GM13976 (cell line): Measurements from ENCODE around the gene TLR5.

Experiments
- DNase-seq: peaks from one replicate; pipeline ENCODE4 v3.0.0; 2012; ENCODE audit warnings: low spot score
- in situ Hi-C: fragments of 300-500 bp; cut with MboI; formaldehyde crosslinking; loops from one replicate; pipeline ENCODE4 v1.12.0; 2022; ENCODE audit warnings: low sequenced_read_pairs, mixed read lengths, inconsistent platforms; ENCODE audit not compliant: unreplicated experiment
- TF ChIP-seq, protein P1 (sequence below): IDR thresholded peaks from 2 replicates; pipeline ENCODE4 v1.5.1; 2012; ENCODE audit warnings: borderline replicate concordance, mild to moderate bottlenecking; ENCODE audit not compliant: insufficient read depth; ENCODE audit errors: extremely low read depth, missing control alignments, control extremely low read depth

Gene TLR5

DNA sequence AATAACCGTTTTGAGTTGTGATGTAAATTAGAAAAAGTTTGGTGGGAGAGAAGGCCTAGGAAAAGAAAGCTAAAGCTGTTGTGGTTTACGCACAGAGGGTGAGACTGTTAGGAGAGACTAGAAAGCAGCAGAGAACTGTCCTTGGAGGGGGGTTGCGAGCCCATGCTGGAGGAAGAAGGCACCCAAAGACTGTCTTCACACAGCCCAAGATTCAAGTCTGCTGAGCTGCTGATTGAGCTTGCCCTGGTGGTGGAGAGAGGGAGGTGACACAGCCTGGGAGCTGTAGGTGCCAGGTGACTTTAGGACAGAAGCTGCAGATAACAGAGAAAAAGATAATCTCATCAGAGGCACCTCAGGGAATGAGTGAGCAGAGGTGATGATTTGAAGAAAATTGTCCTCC, 18.3 kb upstream of the TLR5 start:
- in situ Hi-C loops: no loop called here
- DNase-seq: no peak
- TF ChIP-seq, protein P1, sequence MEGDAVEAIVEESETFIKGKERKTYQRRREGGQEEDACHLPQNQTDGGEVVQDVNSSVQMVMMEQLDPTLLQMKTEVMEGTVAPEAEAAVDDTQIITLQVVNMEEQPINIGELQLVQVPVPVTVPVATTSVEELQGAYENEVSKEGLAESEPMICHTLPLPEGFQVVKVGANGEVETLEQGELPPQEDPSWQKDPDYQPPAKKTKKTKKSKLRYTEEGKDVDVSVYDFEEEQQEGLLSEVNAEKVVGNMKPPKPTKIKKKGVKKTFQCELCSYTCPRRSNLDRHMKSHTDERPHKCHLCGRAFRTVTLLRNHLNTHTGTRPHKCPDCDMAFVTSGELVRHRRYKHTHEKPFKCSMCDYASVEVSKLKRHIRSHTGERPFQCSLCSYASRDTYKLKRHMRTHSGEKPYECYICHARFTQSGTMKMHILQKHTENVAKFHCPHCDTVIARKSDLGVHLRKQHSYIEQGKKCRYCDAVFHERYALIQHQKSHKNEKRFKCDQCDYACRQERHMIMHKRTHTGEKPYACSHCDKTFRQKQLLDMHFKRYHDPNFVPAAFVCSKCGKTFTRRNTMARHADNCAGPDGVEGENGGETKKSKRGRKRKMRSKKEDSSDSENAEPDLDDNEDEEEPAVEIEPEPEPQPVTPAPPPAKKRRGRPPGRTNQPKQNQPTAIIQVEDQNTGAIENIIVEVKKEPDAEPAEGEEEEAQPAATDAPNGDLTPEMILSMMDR: no peak

DNA sequence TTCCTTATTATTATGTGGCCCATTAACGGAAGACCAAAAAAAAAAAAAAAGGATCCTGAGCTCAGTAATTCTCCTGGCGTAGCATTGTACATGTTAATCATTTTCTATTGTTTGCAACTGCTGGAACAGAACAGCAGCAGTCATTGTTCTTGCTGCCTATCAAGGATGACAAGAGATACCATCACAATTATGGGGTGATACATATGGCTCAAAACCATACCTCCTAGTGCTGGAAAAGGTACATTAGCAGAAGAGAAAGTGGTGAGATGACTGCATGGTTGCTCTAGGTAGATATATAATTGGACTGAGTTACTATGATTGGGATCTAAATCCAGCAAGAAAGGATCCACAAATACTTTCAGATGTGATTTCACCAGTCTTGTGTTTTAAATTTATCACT, 13.3 kb upstream of the TLR5 start:
- in situ Hi-C loops: no loop called here
- TF ChIP-seq, protein P1: no peak
- no peak for DNase-seq

DNA sequence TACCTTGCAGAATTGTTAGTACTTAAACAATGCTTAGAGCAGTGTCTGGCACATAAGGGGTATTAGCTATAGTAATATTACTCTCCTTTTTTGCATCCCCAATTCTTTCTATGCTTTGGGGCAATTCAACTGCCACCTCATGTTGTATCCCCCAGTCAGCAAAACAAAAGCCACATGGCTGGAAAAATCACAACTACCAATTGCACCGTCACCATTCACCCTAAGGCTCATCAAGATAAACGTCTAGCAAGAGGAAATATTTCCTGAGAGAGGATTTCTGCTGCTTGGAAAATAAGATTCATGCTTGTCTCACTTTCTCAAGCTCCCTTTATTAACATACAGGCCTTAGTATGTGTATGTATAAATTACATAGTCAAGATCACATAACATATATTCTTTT, 12.1 kb upstream of the TLR5 start:
- no peak for DNase-seq
- in situ Hi-C loops: no loop called here
- TF ChIP-seq, protein P1: no peak

DNA sequence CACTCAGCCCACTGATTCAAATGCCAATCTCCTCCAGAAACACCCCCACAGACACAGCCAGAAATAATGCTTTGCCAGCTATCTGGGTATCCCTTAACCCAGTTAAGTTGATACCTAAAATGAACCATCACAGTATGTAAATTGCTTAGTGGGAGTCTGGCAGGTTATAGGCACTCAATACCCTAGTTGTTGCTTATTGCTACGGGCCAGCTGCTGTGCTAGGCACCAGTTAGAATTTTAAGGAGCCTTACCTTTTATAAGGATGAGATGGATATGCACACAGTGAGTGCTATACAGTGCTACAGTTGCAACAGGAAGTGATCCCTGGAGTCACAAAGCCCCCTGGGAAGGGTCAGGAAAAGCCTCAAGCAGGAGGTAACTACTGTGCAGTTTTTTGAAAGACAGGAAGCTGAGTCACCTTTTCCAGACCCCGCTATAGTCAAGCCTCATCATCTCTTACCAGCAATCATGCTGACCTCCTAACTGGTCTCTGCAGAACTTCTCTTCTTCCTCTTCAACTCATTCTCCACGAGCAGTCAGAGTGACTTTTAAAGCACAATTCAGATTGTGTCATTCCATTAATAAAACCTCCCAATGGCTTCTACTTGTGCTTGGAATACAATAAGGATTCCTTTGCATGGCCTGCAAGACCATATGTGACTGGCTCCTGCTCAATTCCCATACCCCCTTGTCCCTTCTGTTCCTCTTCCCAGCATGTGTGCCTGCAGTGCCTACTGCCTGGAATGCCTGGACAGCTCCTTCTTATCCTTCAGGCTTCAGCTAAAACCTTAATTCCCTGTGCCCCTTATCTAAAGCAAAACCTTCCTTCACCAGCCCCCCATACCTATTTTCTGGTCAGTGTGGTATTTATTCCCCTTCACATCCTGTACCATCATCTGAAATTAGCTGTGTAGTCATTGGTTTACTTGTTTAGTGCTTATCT, 10.4 kb upstream of the TLR5 start:
- in situ Hi-C loops: no loop called here
- TF ChIP-seq, protein P1: no peak
- no peak for DNase-seq

DNA sequence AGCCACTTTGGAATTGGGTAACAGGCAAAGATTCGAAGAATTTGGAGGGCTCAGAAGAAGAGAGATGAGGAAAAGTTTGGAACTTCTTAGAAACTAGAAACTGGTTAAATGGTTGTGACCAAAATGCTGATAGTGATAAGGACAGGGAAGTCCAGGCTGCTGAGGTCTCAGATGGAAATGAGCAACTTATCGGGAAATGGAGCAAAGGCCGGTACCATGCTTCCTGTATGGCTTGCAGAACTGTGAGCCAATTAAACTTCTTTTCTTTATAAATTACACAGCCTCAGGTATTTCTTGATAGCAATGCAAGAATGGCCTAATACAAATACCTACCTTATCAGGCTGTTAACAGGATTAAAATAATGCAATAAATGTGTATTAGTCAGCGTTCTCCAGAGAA, 9.4 kb upstream of the TLR5 start:
- in situ Hi-C loops: no loop called here
- DNase-seq: no peak
- TF ChIP-seq, protein P1: no peak

DNA sequence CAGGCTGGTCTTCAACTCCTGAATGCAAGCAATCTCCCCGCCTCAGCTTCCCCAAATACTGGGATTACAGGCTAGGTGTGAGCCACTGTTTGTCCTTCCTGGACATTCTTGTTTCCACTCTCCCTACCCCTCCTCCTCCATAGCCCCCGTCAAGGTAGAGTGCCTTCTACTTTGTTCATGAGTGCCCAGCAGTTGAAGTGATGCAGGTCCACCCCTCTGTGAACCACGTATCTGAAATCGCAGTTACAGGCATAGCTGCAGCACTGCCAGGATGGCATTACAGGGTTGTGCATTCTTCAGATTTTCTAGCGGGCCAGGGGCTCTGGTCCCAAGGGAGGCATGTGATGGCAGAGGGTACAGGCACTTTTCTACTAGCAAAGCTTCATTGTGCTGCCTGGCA, 7.4 kb upstream of the TLR5 start:
- no peak for DNase-seq
- in situ Hi-C loops: no loop called here
- TF ChIP-seq, protein P1: no peak
